GM21423 (cell line): ENCODE measurements around the gene PLA1A.
A peak's percentile ranks its signal among the peaks of the same experiment; 100 is the strongest.
"Not testable (repeated sequence)": the region's sequence is repeated elsewhere in the genome, so short reads cannot be mapped to it uniquely, and the experiment has no call there.

Source experiments
- ATAC-seq: cut with Tn5 transposase; IDR thresholded peaks from one replicate; pipeline ENCODE4 v1.9.1; 2021; ENCODE audit warnings: mild to moderate bottlenecking, moderate library complexity; ENCODE audit not compliant: unreplicated experiment

PLA1A gene

DNA sequence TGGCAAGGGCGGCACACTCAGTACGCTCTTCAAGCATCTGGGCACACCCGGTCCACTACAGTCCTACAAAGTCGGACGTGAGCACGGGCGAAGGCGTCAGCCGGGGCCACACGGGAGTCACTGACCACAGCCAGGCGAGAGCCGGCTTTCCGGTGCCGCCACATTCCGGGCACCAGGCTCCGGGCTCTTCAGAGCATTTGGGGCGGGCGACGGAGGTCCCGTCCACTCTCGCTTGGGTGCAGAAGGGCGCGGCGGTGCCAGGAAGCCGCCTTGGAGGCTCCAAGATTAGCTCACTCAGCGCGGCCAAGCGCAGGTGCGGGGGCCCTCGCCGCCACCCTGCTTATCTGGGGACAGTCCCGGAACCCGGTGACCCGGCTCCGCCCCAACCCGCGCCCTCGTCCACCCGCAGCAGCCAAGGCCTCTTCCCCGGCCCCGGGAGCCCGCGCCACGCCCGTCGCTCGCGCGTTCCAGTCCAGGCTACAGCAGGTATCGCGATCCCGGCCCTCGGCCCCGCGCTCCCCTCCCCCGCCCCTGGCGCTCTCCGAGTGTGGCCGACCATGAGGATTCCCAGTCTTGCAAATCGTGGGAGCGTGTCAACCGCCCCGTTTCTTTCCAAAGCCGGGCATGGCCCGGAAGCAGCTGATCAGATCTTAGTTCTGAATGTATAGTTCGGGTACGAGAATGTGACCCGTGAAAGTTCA, 18.2 kb upstream of the PLA1A start, which contains the start of gene ADPRH:
Gene ADPRH (plus strand): TSS at position 127 of the 701 bp plus-strand sequence. CDS start 2,678 bp downstream, outside the sequence.
- peak; percentile 66 for ATAC-seq

DNA sequence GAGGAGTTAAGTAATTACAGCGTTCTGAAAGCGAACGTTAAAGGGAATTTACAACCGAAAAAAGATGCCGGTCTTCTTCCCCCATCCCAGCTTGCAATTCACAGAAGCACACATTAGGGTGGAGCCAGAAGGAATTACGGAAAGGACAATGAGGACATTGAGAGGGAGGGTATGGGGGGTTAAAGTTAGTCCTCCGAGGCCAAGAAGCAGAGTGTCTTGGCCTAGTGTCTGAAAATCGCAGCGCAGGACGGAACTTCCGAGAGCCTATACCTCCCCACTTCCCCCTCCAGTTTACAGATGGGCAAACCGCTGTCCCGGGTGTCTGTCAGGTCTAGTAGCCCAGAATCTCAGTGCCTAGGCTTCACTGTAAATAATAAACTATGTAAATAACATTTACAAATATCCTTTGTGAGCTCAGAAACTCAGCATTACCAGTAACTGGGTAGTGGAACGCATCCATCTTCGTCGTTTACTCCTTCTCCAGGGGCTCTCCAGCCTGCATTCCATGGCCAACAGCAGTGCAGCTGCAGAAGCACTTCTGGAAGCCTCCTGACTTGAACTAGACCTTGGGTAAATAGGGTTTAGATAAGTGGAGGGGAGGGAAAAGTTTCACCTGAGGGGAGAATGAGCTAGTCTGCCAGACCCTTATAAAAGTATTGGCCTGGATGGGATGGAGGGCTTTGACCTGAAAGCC, 17.5 kb upstream of the PLA1A start:
- peak; percentile 73 for ATAC-seq

DNA sequence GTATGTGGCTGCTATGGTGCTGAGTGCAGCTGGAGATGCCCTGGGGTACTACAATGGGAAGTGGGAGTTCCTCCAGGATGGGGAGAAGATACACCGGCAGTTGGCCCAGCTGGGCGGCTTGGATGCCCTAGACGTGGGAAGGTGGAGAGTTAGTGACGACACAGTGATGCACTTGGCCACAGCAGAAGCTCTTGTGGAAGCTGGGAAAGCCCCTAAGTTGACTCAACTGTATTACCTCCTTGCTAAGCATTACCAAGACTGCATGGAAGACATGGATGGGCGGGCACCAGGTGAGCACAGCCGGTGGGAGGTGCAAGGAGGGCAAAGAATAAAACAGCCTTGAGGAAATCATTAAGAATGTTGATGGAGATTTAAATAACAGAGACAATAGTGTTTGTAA, 15.5 kb upstream of the PLA1A start:
- ATAC-seq = no peak

DNA sequence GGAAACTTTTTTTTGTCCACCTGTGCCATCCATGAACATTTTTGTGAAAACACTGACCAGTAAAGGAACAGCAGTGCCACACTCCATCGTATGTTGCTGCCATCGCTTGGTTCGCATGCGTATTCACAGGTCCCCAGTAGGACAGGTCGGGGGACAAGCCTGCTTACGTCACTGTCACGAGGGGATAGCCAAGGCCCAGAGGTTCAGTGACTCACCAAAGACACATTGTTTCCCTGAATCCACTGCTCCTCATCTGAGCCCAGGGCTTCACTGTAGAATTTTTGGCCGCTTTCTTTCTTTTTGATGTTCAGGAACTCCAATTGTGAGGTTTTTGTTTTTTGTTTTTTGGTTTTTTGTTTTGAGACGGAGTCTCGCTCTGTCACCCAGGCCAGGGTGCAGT, 12.5 kb upstream of the PLA1A start:
- ATAC-seq = no peak

DNA sequence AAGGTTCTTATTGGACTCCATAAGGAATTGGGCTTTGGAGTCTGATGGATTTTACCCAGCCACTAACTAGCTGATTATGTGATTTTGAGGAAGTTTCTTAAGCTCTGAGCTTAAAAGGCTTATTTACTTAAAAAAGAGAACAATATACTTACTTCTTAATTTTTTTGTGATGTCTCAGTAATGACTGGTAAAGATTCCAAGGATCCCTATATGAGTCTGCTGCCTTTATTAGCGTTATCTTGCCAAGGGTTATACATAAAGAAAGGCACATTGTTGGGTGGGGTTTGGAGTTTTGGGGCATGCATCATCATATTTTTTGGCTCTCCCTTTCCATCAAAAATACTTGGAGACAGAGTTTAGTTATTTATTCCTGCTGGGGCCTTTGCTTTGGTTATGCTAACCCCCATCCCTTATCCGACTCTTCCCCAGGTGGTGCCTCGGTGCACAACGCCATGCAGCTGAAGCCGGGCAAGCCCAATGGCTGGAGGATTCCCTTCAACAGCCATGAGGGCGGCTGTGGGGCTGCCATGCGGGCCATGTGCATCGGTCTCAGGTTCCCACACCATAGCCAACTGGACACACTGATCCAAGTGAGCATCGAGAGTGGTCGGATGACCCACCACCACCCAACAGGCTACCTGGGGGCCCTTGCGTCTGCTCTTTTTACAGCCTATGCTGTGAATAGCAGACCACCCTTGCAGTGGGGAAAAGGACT, 11.7 kb upstream of the PLA1A start:
- ATAC-seq = no peak

- ATAC-seq = no peak
Observed at GRCh38 chr3:119586733-119587172, 10.9 kb upstream of the PLA1A start.

DNA sequence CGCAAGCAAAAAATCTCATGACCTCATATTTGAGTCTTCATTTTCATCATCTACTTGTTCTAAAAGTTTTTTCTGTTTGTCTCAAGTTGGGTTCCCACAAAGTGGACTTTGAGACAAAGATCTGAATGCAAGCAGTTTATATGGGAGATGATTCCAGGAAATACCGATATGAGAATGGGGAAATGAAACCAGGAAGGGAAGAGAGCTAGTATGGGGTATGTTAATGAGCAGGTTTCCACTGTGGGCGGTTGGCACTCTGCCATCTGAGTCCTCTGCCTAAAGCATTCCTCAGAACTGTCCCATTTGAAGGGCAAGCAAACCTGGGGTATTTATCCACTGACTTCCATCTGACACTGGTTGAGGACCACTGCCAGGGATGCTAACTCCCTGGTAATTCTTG, 9.6 kb upstream of the PLA1A start:
- no peak for ATAC-seq

DNA sequence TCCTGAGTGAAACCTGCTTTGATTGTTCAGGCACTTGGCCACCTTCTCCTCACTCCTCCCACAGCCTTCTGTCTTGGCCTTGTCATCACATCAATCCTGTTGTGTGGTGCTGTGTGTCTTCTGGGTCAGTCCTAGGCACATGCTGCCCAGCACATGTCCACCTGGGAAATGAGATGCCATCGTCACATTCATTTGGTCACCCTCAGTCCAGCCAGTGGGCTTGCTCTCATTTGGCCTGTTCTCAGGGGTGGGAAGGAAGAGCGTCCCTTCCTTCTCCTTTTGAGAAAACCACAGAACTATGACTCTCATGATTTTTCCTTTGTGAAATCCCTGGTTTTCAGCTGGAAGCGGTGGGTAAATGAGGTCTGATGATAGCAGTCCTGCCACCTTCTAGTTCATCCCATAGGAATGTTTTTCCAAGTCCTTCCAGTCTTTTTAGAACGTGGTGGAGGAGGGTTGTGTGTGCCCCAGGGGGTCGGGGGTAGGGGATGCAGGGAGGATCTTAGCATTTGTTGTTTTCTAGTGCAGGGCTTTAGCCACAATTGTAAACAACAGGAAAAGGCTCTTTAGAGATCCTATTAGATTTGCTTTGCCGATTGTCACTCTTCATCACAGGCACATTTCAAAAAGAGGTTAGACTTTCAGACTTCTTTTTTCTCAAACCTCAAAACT, 8.4 kb upstream of the PLA1A start:
- ATAC-seq = no peak

DNA sequence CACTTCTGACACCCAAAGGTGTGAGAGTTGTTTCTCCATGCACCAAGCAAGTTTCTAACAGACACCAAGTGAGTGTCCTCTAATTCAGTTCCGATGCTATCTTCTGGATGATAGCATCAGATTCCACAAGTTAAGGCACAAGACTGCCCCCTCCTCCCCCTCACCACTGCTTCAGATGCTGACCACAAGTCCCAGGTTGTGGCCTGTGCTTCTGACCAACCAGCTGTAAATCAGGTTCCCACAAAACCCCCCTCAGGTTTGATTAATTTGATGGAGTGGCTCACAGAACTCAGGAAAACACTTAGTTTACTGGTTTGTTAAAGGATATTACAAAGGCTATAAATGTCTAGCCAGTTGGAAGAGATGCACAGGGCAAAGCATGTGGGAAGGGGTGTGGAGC, 7.0 kb upstream of the PLA1A start:
- no peak for ATAC-seq

DNA sequence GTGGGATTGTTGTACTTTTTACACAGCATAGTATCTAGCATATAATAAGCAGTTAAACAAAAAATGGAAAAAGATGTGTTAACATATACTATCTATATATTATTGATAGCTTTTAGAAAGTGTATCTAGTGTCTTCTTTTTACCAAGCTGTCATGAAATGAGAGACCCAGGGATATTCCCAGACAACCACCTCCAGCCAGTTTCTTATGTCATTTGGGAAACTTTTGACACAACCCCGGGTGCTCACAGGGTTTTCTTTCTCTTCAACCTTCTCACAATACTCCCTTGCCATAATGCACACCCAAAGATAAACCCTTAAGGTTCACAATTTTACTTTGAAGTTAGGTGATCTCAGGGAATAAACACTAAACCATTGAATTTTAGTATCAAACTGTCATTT, 4.8 kb upstream of the PLA1A start:
- no peak for ATAC-seq

DNA sequence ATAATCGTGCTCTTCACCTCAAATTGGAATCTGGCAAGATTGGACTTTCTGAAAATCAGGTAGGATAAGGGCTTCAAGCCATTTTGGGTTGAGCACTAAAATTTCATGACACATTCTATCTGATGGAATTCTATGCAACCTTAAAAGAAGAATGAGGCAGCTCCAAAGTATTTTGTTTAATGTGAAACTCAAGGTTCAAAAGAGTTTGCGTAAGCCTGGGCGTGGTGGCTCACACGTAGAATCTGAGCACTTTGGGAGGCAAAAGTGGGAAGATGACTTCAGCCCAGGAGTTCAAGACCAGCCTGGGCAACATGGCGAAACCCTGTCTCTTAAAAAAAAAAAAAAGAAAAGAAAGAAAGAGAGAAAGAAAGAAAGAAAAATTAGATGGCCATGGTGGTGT, 3.6 kb upstream of the PLA1A start:
- ATAC-seq = no peak

- ATAC-seq = not testable (repeated sequence)
Observed at GRCh38 chr3:119594929-119595328, 2.8 kb upstream of the PLA1A start.

DNA sequence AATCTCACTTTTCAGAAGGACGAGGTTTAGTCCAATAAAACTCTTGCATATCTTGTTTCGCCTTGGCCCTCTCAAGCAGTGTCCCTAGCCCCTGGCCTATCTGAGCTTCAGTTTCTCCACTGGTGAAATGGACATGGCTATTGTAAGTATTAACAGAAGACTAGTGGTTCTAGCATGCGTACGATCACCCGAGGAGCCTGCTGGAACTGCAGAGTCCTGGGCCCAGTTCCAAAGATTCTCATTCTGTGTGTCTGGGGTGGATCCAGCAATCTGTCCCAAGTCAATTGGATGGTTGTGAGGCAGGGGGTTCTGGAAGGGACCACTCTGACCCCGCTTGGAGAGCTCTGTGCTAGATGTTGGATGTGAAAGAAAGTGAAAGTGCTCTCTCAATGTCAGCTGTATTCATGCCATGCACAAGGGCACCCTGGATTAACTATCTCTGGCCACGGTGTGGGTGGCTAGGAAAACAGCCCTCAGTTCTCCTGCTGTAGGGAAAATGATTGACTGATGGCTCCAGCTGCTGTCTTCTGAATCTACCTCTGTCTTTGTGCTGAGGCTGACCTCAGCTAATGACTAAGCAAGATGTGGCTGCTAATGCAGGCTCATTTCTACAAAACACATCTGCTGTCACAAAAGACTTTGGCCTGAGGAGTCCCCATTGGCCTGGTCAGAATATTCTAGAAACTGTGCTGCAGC, 1.9 kb upstream of the PLA1A start:
- no peak for ATAC-seq

GRCh38 chr3:119596398-119596797, 1.3 kb upstream of the PLA1A start:
- no peak for ATAC-seq

DNA sequence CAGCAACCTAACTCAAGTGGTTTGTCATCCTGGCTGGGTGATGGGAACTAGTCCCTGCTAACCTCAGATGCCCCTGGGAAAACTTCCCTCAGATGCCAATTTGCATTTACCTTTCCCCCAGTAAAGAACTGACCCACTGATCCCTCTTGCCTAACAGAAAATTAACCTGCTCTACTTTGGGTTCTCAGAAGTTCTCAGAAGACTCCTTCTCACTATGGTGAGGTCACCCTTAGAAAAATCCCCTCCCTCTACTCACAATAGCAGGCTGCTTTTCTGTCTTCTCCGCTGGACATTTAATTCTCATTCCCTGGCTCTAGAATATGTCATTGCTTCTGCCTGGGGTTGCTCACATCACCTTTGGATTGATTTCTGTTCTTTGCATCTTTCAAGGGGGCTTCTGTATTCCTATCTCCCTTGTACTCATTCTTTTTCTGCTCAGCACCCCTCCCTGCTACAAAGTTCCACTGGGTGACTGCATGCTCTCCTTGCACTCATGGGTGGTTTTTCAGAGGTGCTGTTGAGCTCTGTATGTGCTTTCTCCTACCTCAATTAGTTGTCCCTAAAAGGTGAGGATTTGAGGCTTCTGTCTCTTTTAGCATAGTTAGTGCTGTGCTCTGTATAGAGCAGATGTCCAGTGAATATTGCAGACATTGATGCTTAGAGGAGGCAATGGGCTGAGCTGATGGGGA, 869 bp downstream of the PLA1A start:
- peak; percentile 56 for ATAC-seq

GRCh38 chr3:119599558-119600174, 2.0 kb downstream of the PLA1A start:
- ATAC-seq = no peak

GRCh38 chr3:119600732-119601131, 3.0 kb downstream of the PLA1A start:
- ATAC-seq = peak; percentile 63

DNA sequence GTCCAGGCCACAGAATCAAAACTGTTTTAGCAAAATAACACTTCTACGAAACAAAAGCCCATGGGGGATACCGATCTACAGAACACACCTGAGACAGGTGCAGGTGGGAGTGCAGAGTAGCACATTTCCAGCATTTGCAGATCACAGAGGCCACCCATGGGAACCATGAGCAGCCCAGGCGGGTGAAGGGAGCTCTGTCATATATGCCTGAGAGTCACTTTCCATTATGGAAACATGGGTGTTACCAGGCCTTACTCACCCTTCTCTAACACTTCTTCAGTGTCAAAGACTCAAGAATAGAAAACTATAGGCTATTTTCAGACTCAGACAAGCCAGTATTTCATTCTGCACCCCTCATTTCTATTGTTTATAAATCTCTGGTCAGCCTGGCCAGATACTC, 3.5 kb downstream of the PLA1A start:
- no peak for ATAC-seq

- no peak for ATAC-seq
Observed at GRCh38 chr3:119602676-119603075, 5.0 kb downstream of the PLA1A start.

- no peak for ATAC-seq
Observed at GRCh38 chr3:119604878-119605277, 7.2 kb downstream of the PLA1A start.
